A549 treated with RU486 at 1 μM for 4 hours (cell line): ENCODE results near the gene OR3A2. TPM values are rescaled to one million over a fixed set of nuclear protein-coding genes. Genes with fewer than 3 reads are reported as not detected.

Source experiments
- total RNA-seq: library from RNA; stranded (reverse); fragments of 200-300 nt; extraction: Qiagen RNA extraction; gene quantifications from 5 replicates; pipeline ENCODE4 v1.2.3, GENCODE V29; 2022; ENCODE audit warnings: low read depth

The OR3A2 gene
- not detected in 5 replicates for total RNA-seq

GRCh38 chr17:3385869-3386816, at the start of gene OR3A2:
Gene OR3A2, minus strand, starts transcription at chr17:3386308.

GRCh38 chr17:3433741-3434140, 47.6 kb upstream of the OR3A2 start, which contains the start of gene OR1E2:
Gene OR1E2, minus strand, starts transcription at chr17:3433841. Its CDS starts 0 bp downstream, at chr17:3433841.

GRCh38 chr17:3411070-3411469, 25.0 kb upstream of the OR3A2 start, which contains the start of gene OR3A3:
Gene OR3A3, plus strand, starts transcription at chr17:3411370.

GRCh38 chr17:3398310-3398709, 12.2 kb upstream of the OR3A2 start, which contains the start of gene OR1E1:
Gene OR1E1, minus strand, starts transcription at chr17:3398410. Its CDS starts 0 bp downstream, at chr17:3398410.

GRCh38 chr17:3298260-3298659, 87.8 kb downstream of the OR3A2 start, which contains the start of gene OR3A1:
Gene OR3A1, minus strand, starts transcription at chr17:3298360. Its CDS starts 5,778 bp downstream, at chr17:3292582.

Other genes starting within 250 kb of the OR3A2 start
- not detected in 5 replicates for gene OR1A2, start 188.8 kb downstream of the OR3A2 start, total RNA-seq
- not detected in 5 replicates for gene OR1A1, start 178.6 kb downstream of the OR3A2 start, total RNA-seq
- gene OR3A1, start 87.9 kb downstream of the OR3A2 start, total RNA-seq, result not detected in 5 replicates
- not detected in 5 replicates for gene OR1E1, start 12.1 kb upstream of the OR3A2 start, total RNA-seq
- gene OR3A3, start 25.1 kb upstream of the OR3A2 start, total RNA-seq, result not detected in 5 replicates
- gene OR1E2, start 47.5 kb upstream of the OR3A2 start, total RNA-seq, result not detected in 5 replicates
- not detected in 5 replicates for gene SPATA22, start 85.5 kb upstream of the OR3A2 start, total RNA-seq
- gene ASPA, start 89.7 kb upstream of the OR3A2 start, total RNA-seq, result not detected in 5 replicates
- gene TRPV3, start 171.5 kb upstream of the OR3A2 start, total RNA-seq, result 0.22 to 0.34 TPM (median 0.31 TPM) in 5 replicates
- gene TRPV1, start 223.1 kb upstream of the OR3A2 start, total RNA-seq, result 3.0 to 5.1 TPM (median 4.1 TPM) in 5 replicates
- 12.0 to 16.6 TPM (median 15.1 TPM) in 5 replicates for gene SHPK, start 249.9 kb upstream of the OR3A2 start, total RNA-seq